NB4 (cell line): ENCODE data around the gene WFIKKN1.

Experiments used
- CTCF ChIP-seq: IDR thresholded peaks from one replicate; pipeline ENCODE4 v1.5.1; 2012; ENCODE audit warnings: low read depth, low read length
- MAX ChIP-seq: IDR thresholded peaks from 2 replicates; pipeline ENCODE4 v1.6.1; 2011; ENCODE audit warnings: low read depth, low read length
- MYC ChIP-seq: IDR thresholded peaks from 2 replicates; pipeline ENCODE4 v1.6.1; 2011; ENCODE audit warnings: low read depth, low read length
- POLR2A ChIP-seq: IDR thresholded peaks from 2 replicates; pipeline ENCODE4 v1.6.1; 2011; ENCODE audit warnings: mild to moderate bottlenecking; ENCODE audit not compliant: insufficient read length; ENCODE audit errors: extremely low read depth

- TF ChIP-seq CTCF (no peak), POLR2A (no peak), MYC (no peak), MAX (no peak)
These were observed 18.8 kb downstream of the WFIKKN1 start for GRCh38 chr16:649631-650030.
